Posterior vena cava (tissue), 2 donors: Measurements from ENCODE around the gene EXOC5. TPM values are rescaled to one million over a fixed set of nuclear protein-coding genes. Genes with fewer than 3 reads are reported as not detected.
"Not testable (repeated sequence)": the region's sequence is repeated elsewhere in the genome, so short reads cannot be mapped to it uniquely, and the experiment has no call there.

Experiments used
- DNase-seq: peaks from one replicate; pipeline ENCODE4 v3.0.0-alpha.2; 2020; ENCODE audit warnings: low spot score
- intact Hi-C, 2 donors: fragments of 100-400 bp; cut with DNase I; formaldehyde crosslinking; loops; one replicate each; pipeline versions ENCODE4 v1.14.1 to v1.14.2; 2022 to 2023
- total RNA-seq, 2 donors: library from RNA; stranded (reverse); fragmentation: NEBNext Ultra II Directional; extraction: Animal tissue kit (Norgen Biotek cat#: 25700); gene quantifications; one replicate each; pipeline ENCODE4 v1.2.1, GENCODE V29; 2021
- donor health status: DM: yes; HTN: yes; CAD: no.
- donor health status: DM: yes; HTN: yes; CAD: no.

EXOC5 gene
- total RNA-seq, 2 donors from 2014 or later: 81.3 to 98.6 TPM

DNA sequence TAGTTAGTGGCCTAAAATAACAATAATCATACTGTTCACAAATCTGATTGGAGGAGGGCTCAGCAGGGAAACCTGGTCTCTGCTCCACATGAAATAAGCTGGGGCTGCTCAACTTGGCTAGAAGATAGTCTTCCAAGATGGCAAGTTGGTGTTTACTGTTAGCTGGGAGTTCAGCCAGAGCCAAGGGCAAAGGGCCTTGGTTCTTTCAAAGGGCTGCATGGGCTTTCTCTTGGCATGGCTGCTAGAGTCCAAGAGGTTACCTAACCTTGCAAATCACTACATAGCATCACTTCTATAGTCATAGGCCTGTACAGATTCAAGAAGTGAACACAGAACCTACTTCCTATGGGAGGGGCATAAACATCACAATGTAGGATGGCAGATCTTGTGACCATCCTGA, 7.1 kb downstream of the EXOC5 start:
- no peak for DNase-seq
- intact Hi-C loops: no loop called here

DNA sequence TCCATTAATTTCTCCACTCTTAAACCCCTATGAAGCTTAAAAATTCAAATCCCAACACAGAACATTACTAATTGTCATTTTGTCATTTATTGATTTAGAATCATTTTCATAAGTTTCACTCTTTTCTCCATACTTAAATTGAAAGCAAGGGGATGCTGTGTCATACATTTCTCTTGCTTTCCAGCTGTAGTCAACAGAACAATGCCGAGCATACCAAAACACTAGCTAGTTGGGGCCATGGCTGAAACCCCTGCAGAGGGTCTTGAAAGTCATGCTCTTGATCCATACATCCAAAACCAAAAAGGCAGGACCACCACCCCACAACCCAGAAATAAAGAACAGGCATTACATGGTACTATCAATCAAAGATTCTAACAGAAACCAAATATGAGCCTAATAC, 9.0 kb downstream of the EXOC5 start:
- DNase-seq: no peak
- intact Hi-C loops: no loop called here

DNA sequence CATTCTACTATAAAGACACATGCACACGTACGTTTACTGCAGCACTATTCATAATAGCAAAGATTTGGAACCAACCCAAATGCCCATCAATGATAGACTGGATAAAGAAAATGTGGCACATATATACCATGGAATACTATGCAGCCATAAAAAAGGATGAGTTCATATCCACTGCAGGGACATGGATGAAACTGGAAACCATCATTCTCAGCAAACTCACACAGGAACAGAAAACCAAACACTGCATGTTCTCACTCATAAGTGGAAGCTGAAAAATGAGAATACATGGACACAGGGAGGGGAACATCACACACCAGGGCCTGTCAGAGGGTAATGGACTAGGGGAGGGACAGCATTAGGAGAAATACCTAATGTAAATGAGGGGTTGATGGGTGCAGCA, 10.5 kb downstream of the EXOC5 start:
- DNase-seq, intact Hi-C loops: not testable (repeated sequence)

DNA sequence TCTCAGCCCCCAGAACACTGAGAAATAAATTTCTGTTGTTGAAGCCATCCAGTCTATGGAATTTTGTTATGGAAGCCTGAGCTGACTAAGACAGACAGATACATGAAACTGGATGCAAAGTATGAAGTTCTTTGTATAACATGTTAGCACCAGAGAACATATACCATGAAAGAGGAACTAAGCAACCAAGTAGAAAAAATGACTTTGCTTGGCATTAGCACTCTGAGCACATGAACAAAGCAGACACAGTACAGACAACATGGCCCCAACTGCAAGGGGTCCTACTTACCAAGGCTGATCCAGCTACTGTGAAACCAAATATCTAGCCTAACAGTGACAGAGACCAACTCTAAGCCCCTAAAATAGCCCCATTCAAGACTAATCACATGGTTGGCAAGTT, 13.8 kb downstream of the EXOC5 start:
- DNase-seq: no peak
- intact Hi-C loops: no loop called here

DNA sequence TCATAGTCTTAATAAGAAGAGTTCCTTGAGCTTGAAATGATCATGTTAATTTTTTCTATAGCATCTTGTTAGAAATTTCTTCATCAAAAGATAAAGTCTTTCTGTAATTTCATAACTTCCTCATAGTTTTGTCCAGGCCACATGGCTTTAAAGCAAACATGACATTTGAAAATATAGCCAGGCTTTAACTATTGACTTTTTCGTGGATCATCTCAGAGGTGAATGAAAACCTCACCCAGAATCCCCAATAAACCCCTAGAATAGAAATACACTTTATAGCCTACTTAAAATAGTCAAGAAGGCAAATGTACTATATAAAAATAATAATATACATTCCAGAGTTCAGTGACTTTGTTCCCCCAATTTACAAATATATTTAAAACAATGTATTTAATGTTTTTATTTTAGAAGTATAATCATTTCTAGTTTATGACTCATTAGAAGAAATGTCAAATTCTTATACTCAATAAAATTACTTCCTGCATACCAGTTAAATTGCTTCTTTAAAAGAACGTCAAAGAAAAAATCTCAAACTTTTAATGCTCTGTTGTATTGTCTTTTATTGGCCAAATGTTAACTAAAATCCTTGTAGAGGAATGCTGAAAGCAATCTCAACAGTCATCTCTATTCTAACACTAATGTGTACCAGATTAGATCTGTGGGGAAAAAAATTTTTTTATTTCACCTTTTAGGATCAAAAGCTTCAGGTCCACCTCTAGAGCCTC, 21.6 kb downstream of the EXOC5 start:
- intact Hi-C loops: no loop called here
- no peak for DNase-seq

DNA sequence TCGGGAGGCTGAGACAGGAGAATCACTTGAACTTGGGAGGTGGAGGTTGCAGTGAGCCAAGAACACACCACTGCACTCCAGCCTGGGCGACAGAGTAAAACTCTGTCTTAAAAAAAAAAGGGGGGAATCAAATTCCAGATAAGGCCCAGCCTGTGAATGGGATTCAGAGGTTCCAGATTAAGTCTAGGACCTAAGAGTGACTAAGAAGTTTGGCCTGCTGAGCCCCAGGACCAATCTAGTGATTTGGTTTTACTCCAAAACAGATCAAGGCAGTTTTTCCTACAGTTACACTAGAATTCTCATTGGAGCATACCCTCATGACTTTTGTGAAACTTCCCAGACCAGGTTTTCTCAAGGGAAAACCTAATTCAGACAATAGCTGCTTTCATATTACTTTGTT, 22.8 kb downstream of the EXOC5 start:
- intact Hi-C loops: no loop called here
- no peak for DNase-seq

DNA sequence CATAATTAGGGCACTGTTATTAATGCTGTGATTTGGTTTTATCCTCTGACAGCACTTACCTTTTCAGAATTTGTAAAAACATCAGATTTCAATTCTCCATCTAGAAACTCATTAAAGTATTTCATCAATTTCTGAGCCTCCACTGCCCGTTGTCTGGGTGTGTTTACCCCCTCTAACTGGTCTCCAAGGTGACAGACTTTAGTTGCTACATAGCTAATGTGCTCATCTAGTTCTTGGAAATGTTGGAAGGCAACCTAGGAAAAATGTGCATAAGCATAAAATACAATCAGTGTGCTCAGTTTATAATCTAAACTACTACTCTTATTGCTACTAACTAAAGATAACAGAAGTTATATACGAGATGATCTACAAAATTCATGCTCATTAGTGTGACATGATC, 24.6 kb downstream of the EXOC5 start:
- intact Hi-C loops: no loop called here
- DNase-seq: no peak

DNA sequence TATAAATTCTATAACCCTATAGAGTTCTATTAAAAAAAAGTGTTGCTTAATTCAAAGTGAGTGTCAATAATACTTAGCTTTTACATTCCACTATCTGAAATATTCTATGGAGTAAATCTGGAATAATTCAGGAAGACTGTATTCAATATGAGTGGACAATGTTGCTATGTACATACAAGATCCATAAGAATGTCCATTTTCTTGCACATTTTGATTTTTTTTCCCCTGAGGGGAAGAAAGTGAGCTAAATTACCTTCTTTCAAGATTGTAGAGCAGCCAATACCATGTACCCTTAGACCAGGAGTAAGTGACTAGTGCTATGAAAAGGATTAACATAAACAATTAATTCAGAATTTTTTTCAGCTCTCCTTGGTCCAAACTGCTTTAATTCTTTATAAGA, 25.4 kb downstream of the EXOC5 start:
- intact Hi-C loops: no loop called here
- no peak for DNase-seq

DNA sequence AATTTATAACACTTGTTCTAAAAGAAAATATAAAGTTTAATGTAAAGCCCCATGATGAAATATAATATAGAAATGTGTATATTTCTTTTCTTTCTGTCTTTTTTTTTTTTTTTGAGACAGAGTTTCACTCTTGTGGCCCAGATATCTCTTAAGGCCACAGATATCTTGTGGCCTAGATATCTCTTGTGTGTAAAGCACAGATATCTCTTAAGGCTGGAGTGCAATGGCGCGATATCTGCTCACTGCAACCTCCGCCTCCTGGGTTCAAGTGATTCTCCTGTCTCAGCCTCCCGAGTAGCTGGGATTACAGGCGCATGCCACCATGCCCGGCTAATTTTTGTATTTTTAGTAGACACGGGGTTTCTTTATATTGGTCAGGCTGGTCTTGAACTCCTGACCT, 28.6 kb downstream of the EXOC5 start:
- DNase-seq, intact Hi-C loops: not testable (repeated sequence)

DNA sequence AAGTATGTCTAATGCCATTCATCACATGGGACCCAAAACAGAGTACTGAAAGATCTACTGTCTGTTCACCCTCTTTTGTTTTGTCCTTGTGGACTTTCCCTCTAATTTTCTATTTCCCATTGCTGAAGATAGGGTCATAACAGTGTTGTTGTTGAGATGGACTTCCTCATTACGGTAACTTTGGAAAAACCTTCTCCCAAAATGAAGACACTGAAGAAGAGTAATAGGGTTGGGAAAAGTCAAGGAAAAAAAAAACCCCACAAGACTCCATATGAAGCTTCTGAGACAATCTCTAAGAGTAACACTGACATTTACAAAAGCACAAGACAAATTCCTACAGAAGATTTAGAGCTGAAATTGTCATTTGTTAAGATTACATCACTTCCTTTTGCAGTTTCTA, 36.7 kb downstream of the EXOC5 start:
- DNase-seq: no peak
- intact Hi-C loops: no loop called here

DNA sequence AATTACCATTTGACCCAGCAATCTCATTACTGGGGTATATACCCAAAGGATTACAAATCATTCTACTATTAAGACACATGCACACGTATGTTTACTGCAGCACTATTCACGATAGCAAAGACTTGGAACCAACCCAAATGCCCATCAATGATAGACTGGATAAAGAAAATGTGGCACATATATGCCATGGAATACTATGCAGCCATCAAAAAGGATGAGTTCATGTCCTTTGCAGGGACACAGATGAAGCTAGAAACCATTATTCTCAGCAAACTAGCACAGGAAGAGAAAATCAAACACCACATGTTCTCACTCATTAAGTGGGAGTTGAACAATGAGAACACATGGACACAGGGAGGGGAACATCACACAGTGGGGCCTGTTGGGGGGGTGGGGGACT, 40.4 kb downstream of the EXOC5 start:
- DNase-seq, intact Hi-C loops: not testable (repeated sequence)

DNA sequence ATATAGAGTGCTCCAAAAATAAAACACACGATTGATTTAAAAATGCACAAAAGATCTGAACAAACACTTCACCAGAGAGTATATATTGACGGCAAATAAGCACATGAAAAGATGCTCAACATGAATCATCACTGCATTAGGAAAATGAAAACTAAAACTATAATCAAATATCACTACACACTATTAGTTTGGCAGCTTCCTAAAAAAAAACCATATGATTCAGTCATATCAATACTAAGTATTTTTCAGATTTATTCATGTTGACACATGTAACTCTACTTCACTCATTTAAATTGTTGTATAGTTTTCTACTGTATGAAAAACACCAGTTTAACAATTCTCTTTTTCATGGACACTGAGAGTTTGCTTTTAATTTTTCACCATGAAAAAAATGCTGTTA, 41.6 kb downstream of the EXOC5 start:
- no peak for DNase-seq
- intact Hi-C loops: no loop called here

DNA sequence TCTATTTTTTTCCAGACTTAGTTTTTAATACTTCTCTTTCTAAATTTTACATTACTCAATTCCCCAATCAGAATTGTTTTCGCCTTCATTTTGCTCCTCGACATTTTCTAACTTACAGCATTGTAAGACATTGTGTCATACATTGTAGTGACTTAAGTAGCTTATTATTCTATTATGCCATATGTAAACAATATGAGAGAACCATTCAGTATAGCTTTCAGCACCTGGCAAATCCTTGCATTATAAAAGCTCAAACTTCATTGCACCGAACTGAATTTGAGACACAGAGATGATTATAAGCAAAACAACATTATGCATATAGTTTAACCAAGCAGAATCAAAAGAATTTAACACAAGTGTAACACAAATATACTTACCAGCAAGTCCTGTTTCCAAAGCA, 46.8 kb downstream of the EXOC5 start:
- DNase-seq: no peak
- intact Hi-C loops: loop anchor here in 1 of 2 donors (5.0 kb wide), 1 partner anchor 615 kb away; no protein-coding TSS in a partner anchor

DNA sequence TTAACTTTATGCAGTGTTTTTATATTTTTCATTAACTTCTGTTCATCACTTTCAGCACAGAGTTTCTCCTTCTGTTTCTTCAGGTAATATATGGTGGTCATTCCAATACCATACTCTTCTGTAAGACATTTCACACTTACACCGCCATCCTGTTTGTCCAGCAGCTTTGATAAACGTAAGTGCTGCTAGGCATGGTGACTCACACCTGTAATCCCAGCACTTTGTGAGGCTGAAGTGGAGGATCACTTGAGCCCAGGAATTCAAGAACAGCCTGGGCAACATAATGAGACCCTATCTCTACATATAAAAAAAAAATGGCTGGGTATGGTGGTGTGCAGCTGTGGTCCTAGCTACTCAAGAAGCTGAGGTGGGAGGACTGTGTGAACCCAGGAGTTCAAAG, 55.8 kb downstream of the EXOC5 start:
- intact Hi-C loops: no loop called here
- no peak for DNase-seq

DNA sequence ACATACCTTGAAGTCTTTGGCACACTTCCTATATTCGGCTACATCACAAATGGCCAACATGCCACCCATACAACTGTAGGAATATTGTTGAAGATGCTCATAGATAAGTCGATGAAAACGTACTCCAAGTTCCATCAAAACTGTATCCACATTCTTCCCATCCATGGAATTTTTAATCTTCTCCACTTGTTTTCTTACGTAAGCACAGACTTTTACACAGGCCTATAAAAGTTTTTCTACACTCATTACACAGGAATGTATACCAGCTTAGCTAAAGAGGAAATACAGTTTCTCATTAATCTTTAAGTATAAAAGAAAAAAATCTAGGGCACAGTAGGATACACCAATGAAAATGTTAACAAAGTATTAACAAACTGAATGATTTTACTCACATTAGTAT, 59.1 kb downstream of the EXOC5 start:
- DNase-seq: no peak
- intact Hi-C loops: no loop called here

DNA sequence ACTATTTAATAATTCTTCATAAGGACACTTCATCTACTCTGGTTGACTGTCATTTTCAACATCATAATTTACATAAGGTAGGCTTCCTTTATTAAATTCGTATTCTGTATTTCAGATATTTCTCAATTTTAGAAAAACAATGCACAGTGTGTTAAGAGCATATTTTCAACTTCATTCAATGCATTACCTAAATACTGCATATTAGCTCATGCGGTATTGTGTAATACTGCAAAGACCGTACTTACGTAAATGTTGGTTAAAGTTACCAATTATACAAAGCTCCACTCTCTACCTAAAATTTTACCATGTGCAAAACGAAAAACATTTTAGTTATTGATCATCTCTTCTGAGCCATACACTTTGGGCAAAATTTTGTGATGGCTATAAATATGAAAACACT, 62.8 kb downstream of the EXOC5 start:
- intact Hi-C loops: no loop called here

DNA sequence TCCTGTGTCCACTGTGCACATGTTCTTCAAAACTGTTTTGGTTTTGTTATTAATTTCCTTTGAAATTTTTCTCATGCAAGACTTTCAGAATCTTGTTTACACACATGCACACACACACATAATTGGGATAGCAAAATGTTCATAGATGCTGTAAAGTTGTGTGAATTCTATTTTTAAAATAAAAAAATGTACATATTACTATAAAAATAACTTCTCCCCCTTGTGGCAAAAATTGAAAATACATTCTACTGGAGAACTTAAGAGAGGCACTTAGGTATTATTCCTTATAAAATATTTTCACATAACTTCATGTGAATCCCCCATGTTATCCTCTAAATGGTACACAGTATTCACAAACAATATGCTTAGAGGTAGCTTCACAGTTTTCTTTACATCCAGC, 66.0 kb downstream of the EXOC5 start:
- DNase-seq, intact Hi-C loops: not testable (repeated sequence)

More for the DNA sequence above, 62.8 kb downstream of the EXOC5 start:
- no peak for DNase-seq

DNA sequence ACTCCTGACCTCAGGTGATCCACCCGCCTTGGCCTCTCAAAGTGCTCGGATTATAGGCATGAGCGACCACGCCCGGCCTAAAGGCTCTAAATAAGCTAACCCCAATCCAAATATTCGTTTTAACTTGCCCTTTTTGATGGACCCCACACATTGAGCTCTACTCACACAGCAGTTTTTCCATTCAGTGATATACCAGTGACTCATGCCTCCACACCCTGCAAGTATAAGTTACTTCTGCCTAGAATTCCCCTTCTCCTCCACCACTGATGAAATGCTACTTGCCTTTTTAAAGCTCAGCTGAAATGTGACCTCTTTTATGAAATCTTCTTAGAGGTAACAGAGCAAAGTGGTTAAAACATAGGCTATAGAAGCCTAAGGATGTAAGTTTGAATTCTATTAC, 68.8 kb downstream of the EXOC5 start:
- intact Hi-C loops: no loop called here

DNA sequence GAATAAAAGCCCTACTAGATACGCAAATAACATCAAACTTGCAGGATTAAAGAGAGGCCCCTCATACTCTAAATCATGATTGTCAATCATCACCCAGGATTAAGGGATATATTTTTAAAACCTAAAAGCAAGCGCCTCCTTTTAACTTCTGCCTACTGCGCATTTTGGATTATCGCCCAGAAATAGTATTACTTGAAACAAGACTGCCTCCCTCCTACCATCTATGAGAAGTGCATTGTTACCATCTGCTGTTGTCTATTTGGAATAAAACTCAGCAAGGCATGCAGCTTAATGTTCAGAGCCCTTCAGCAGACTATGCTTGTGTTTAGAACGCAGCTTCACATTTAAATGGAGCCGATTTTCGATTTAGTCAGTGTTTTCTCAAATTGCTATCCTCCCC, 79.6 kb downstream of the EXOC5 start:
- no peak for DNase-seq
- intact Hi-C loops: loop anchor here in 1 of 2 donors (10.0 kb wide), 1 partner anchor 374 kb away; the partner anchor contains the start of gene OTX2

More for the DNA sequence above, 68.8 kb downstream of the EXOC5 start:
- no peak for DNase-seq

DNA sequence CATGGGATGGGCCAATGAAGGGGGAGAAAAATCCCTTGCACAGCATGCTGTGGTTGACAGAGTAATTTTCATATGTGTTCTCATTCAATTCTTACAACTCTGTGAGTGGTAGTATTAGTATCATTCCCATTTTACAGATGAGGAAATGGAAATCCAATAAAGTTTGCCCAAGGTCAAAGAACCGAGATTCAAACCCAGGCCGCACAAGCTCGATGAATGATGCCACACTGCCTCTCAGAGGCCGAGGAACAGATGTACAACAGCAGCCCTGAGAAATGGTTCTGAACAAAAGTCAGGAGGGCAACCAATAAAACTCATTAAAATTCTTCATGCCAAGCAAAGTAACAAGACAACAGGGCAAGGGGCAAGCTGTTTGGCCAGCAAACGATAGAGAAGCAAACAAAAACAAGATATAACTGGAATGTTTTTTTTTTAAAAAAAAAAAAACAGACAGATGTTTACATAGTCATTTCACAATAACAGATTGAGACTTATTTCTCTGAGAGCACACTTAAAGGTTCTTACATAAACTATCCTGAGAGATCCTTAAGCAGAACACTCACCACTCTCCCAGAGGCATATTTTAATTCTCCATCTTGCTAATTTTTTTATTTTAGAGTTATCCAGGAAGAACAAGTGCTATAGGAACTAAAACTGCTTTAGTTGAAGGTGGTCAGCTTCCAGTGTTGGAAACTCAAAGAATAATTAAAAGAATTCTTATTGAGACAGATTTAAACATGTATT, 85.8 kb downstream of the EXOC5 start:
- no peak for DNase-seq
- intact Hi-C loops: loop anchor here in 1 of 2 donors (10.0 kb wide), 1 partner anchor 368 kb away; the partner anchor contains the start of gene OTX2

DNA sequence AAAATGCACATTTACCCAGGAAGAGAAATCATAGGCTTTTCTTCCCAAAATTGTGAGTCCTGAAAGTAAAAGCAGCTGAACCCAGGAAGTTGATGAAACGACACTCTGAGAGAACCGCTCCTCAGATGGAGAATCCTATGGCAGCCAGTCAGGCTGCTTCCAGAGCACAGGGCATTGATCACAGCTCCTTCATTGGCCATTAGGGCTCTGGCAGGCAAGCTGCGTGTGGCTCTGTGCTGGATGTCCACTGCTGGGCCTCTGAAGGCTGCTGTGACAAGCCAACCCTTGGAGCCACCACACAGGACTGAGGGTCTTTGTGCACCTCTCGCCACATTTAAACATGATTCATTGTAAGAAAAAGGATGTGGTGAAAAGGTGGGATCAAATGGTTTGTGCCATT, 89.4 kb downstream of the EXOC5 start:
- no peak for DNase-seq
- intact Hi-C loops: no loop called here
